ENCODE measurements around the gene MYH14.

DNA sequence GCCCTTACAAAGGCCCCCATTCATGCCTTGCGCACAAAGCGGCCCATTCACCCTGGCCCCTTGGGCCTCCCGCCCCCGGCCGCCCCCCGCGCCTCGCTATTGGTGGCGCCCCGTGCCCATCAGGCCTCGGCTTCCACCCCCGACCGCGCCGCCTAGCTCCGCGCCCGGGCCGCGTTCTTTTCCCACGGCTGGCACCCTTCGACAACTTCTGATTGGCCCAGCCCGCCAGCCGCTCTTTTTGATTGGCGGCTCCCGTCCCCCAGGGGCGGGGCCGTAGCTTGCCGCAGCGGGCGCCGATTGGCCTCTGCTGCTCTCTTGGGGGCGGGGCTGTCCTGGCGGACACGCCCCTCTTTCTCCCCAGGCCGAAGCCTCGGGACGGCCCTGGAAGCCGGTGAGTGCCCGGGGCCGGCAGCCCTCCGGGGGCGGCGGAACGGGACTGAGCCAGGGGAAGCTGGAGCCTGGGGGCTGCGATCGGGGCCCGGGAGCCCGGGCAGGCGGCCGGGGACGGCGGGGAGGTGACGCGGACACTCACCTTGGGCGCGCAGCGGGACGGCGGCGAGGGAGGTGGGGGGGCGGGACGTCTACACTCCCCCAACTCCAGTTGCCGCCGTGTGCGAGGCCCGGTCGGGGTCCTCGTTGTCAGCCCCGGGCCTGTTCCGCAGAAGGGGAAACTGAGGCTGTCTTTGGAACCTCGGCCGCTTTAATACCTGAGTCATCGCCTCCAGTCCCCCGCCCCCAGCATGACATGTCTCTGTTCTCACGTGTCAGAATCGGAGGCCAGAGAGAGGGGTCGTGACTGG lies at the start of gene MYH14:
- TF ChIP-seq CTCF (IDR thresholded peaks at IDR 0.05) (no peak), POLR2A (IDR thresholded peaks at IDR 0.05) (no peak), EP300 (IDR thresholded peaks at IDR 0.05) (no peak)
